PC-9 (cell line): ENCODE results near the gene TEAD2. TPM values are rescaled to one million over a fixed set of nuclear protein-coding genes. Genes with fewer than 3 reads are reported as not detected.

Experiments used
- BruUV-seq: library from RNA; stranded (reverse); fragments of 400-500 nt; replicated peaks from 2 replicates; lab custom pipeline; 2021; lab: Mats Ljungman, UMichigan
- CTCF ChIA-PET: fragments of 300-600 bp; sonication (Branson Sonifier 250); formaldehyde crosslinking; loops from one replicate; lab custom pipeline; 2022; ENCODE audit warnings: antibody characterized with exemption; lab: Charles Lee
- POLR2A ChIA-PET: fragments of 300-600 bp; sonication (Branson Sonifier 250); formaldehyde crosslinking; loops from one replicate; lab custom pipeline; 2022; ENCODE audit warnings: antibody characterized with exemption; ENCODE audit not compliant: unreplicated experiment; lab: Charles Lee
- DNase-seq, 2 experiments: peaks; one replicate each; pipeline versions ENCODE4 v3.0.0 to v3.0.0-alpha.2; 2015 to 2022; ENCODE audit warnings: mixed read lengths in 1 of 2
- H2AFZ ChIP-seq: fragments of 200-600 bp; sonication (generic); 2 replicates; pipeline ENCODE4 v1.8.1; 2017; ENCODE audit warnings: antibody characterized with exemption
- H3F3A ChIP-seq: fragments of 200-600 bp; sonication (generic); 2 replicates; pipeline ENCODE4 v1.8.1; 2017; ENCODE audit warnings: antibody characterized with exemption, mild to moderate bottlenecking, low read depth; ENCODE audit not compliant: insufficient read depth
- H3K27ac ChIP-seq: fragments of 200-600 bp; sonication (generic); 2 replicates; pipeline ENCODE4 v1.6.1; 2016; ENCODE audit warnings: mixed run types
- H3K27me3 ChIP-seq: fragments of 200-600 bp; sonication (generic); 2 replicates; pipeline ENCODE4 v1.6.1; 2016; ENCODE audit warnings: low read depth, mixed run types; ENCODE audit not compliant: insufficient read depth
- H3K36me3 ChIP-seq: fragments of 200-600 bp; sonication (generic); 2 replicates; pipeline ENCODE4 v1.6.1; 2016; ENCODE audit warnings: low read depth, mixed run types
- H3K4me1 ChIP-seq: fragments of 200-600 bp; sonication (generic); replicated peaks from 2 replicates; pipeline ENCODE4 v1.6.1; 2016; ENCODE audit warnings: mixed run types; ENCODE audit not compliant: insufficient read depth
- H3K4me2 ChIP-seq: fragments of 200-600 bp; sonication (generic); 2 replicates; pipeline ENCODE4 v1.6.1; 2017; ENCODE audit warnings: mixed run types
- H3K4me3 ChIP-seq: fragments of 200-600 bp; sonication (generic); 2 replicates; pipeline ENCODE4 v1.6.1; 2016; ENCODE audit warnings: mixed run types
- H3K79me2 ChIP-seq: fragments of 200-600 bp; sonication (generic); 2 replicates; pipeline ENCODE4 v1.6.1; 2017; ENCODE audit warnings: low read depth, mixed run types
- H3K9me2 ChIP-seq: fragments of 200-600 bp; sonication (generic); 2 replicates; pipeline ENCODE4 v1.8.1; 2017; ENCODE audit warnings: mild to moderate bottlenecking; ENCODE audit not compliant: insufficient read depth
- H3K9me3 ChIP-seq: fragments of 200-600 bp; sonication (generic); 2 replicates; pipeline ENCODE4 v1.8.1; 2016; ENCODE audit warnings: low read depth; ENCODE audit not compliant: insufficient read depth
- H4K20me1 ChIP-seq: fragments of 200-600 bp; sonication (generic); 2 replicates; pipeline ENCODE4 v1.8.1; 2017; ENCODE audit not compliant: insufficient read depth
- CTCF ChIP-seq: fragments of 200-600 bp; sonication (generic); conservative IDR thresholded peaks from 2 replicates; pipeline ENCODE4 v1.6.1; 2017; ENCODE audit warnings: mixed run types, antibody characterized with exemption, mild to moderate bottlenecking, moderate library complexity
- EZH2 ChIP-seq: fragments of 200-600 bp; sonication (generic); IDR thresholded peaks from 2 replicates; pipeline ENCODE4 v1.8.0; 2017; ENCODE audit warnings: antibody characterized with exemption, low read depth
- intact Hi-C: fragments of 100-400 bp; cut with micrococcal nuclease; formaldehyde crosslinking; loops from one replicate; pipeline ENCODE4 v1.10.0; 2022; ENCODE audit not compliant: unreplicated experiment
- total RNA-seq: library from RNA; stranded (reverse); gene quantifications from 2 replicates; pipeline ENCODE4 v1.2.3, GENCODE V29; 2021

Gene TEAD2
- total RNA-seq, 1 experiment from 2014 or later: 55.6 TPM

GRCh38 chr19:49390131-49390928, 28.1 kb upstream of the TEAD2 start:
- H3K9me2 ChIP-seq: no peaks in the 10 kb centered on the region
- H3K27me3 ChIP-seq: peaks cover 22% of the 10 kb centered on the region
- no peak overlapping the region for H3K27ac ChIP-seq
- H3K4me3 ChIP-seq: no peak overlapping the region
- intact Hi-C loops: loop anchor here (5.0 kb wide), 1 partner anchor 287 kb away; the partner anchor contains the start of gene PRMT1
- BruUV-seq: no TSS peak
- no peak overlapping the region for H3K4me2 ChIP-seq
- DNase-seq: no peak
- H2AFZ ChIP-seq: no peak overlapping the region
- CTCF ChIA-PET: no interaction called here
- POLR2A ChIA-PET: no interaction called here
- H3K4me1 ChIP-seq: no peaks in the 10 kb centered on the region
- H3F3A ChIP-seq: peaks cover 8% of the 10 kb centered on the region; the same call in 1 of the 2 replicates
- H4K20me1 ChIP-seq: no peaks in the 10 kb centered on the region
- H3K79me2 ChIP-seq: no peaks in the 10 kb centered on the region
- H3K36me3 ChIP-seq: no peaks in the 10 kb centered on the region
- no peaks in the 10 kb centered on the region for H3K9me3 ChIP-seq
- TF ChIP-seq EZH2 (no peak), CTCF (no peak)

- no peak overlapping the region for H2AFZ ChIP-seq
- H3K27ac ChIP-seq: no peak overlapping the region
- no TSS peak for BruUV-seq
- no peaks in the 10 kb centered on the region for H3K9me2 ChIP-seq
- no peak overlapping the region for H3K4me2 ChIP-seq
- ChIA-PET CTCF (interaction anchor here (0.6 kb wide), 1 partner anchor 87 kb away, joined by 5 read pairs; no protein-coding TSS in a partner anchor), POLR2A (no interaction called here)
- no peak overlapping the region for H3K4me3 ChIP-seq
- H3F3A ChIP-seq: peaks cover 8% of the 10 kb centered on the region; the same call in 1 of the 2 replicates
- intact Hi-C loops: no loop called here
- no peak for DNase-seq
- H3K79me2 ChIP-seq: no peaks in the 10 kb centered on the region
- H3K9me3 ChIP-seq: no peaks in the 10 kb centered on the region
- H3K36me3 ChIP-seq: no peaks in the 10 kb centered on the region
- no peaks in the 10 kb centered on the region for H3K4me1 ChIP-seq
- TF ChIP-seq CTCF: no peak
- TF ChIP-seq EZH2: no peak
- H3K27me3 ChIP-seq: peaks cover 22% of the 10 kb centered on the region
- H4K20me1 ChIP-seq: no peaks in the 10 kb centered on the region
Observed at GRCh38 chr19:49389406-49389805, 27.2 kb upstream of the TEAD2 start.

- peaks cover 16% of the 10 kb centered on the region for H3K27me3 ChIP-seq
- H3K4me2 ChIP-seq: peak within 1 kb of the TSS; percentile 24
- H3K27ac ChIP-seq: no peak within 1 kb of the TSS
- TF ChIP-seq EZH2: no peak
- intact Hi-C loops: no loop called here
- peak; percentile 59 to 71 for DNase-seq
- ChIA-PET POLR2A (interaction anchor here (0.7 kb wide), 2 partner anchors 13 to 1128 kb away, joined by 5 to 6 read pairs; no protein-coding TSS in a partner anchor), CTCF (no interaction called here)
- H3K4me1 ChIP-seq: no peaks in the 10 kb centered on the region
- peaks cover 12% of the 10 kb centered on the region; the same call in 1 of the 2 replicates for H3F3A ChIP-seq
- H3K4me3 ChIP-seq: peak within 1 kb of the TSS; percentile 41; the same call in 1 of the 2 replicates
- no TSS peak for BruUV-seq
- H3K36me3 ChIP-seq: no peaks in the 10 kb centered on the region
- H2AFZ ChIP-seq: peak within 1 kb of the TSS; percentile 65; the same call in 1 of the 2 replicates
- no peaks in the 10 kb centered on the region for H3K79me2 ChIP-seq
- no peaks in the 10 kb centered on the region for H3K9me2 ChIP-seq
- no peaks in the 10 kb centered on the region for H4K20me1 ChIP-seq
- H3K9me3 ChIP-seq: peaks cover 3% of the 10 kb centered on the region; the same call in 1 of the 2 replicates
Observed at GRCh38 chr19:49387936-49388372, 25.7 kb upstream of the TEAD2 start, which contains the start of gene KASH5. TSS of gene KASH5 (plus strand) at chr19:49388249. CDS start at chr19:49390884, 2,635 bp downstream.
